Colonic mucosa (tissue), 4 donors: ENCODE measurements around the gene AGTR1. TPM values are rescaled to one million over a fixed set of nuclear protein-coding genes. Genes with fewer than 3 reads are reported as not detected.

ENCODE experiments used
- DNase-seq: peaks from one replicate; pipeline ENCODE4 v3.0.0-alpha.2; 2020
- H3K27ac ChIP-seq: fragments of 200-600 bp; one replicate; pipeline ENCODE4 v1.8.0; 2021
- H3K27me3 ChIP-seq: fragments of 200-600 bp; one replicate; pipeline ENCODE4 v1.8.0; 2021
- H3K36me3 ChIP-seq: fragments of 200-600 bp; one replicate; pipeline ENCODE4 v1.8.0; 2021
- H3K4me1 ChIP-seq: fragments of 200-600 bp; one replicate; pipeline ENCODE4 v1.8.0; 2021; ENCODE audit warnings: mild to moderate bottlenecking
- H3K4me3 ChIP-seq: fragments of 200-600 bp; one replicate; pipeline ENCODE4 v1.8.0; 2021
- H3K9ac ChIP-seq, 2 donors: one replicate each; pipeline ENCODE4 v1.7.0; 2013; ENCODE audit warnings: control low read depth in 2 of 2, low read depth in 2 of 2, low read length in 2 of 2
- H3K9me3 ChIP-seq: fragments of 200-600 bp; one replicate; pipeline ENCODE4 v1.8.0; 2021
- CTCF ChIP-seq: fragments of 200-600 bp; IDR thresholded peaks from one replicate; pipeline ENCODE4 v1.8.0; 2022; ENCODE audit warnings: antibody characterized with exemption, mild to moderate bottlenecking
- intact Hi-C: fragments of 100-400 bp; cut with DNase I; formaldehyde crosslinking; loops from one replicate; pipeline ENCODE4 v1.14.1; 2022
- total RNA-seq, 2 donors: library from RNA; stranded (reverse); fragmentation: NEBNext Ultra II Directional in 1 of 2; extraction: Animal tissue kit (Norgen Biotek cat#: 25700) in 1 of 2; gene quantifications; one replicate each; pipeline ENCODE4 v1.2.1, GENCODE V29; 2021
- donor health status: healthy.
- donor health status: DM: no; HTN: no; CAD: no.
- donor health status: DM: no; HTN: no; CAD: no.

AGTR1 gene
- total RNA-seq, 2 donors from 2014 or later: 0.47 to 2.4 TPM

DNA sequence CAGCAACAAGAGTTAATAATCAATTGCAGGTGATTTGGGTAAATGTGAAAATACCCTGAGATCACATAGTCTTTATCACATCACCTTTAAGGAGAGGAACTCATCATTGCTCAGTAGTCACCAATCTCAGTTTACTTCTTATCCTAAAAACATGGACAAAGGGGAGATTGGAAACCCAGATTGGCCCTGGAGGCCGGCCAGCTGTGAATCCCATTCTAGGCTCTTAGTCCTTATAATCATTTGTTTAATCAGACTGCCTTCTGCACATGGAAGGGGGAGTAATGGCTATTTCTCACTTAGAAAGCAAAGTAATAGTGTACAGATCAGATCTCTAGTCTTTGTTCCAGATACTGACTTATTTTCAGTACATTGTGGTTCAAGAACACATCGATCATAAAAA lies 92.7 kb downstream of the AGTR1 start:
- H3K27ac ChIP-seq: no peak overlapping the region
- H3K9ac ChIP-seq: no peak overlapping the region
- intact Hi-C loops: no loop called here
- H3K4me3 ChIP-seq: no peak overlapping the region
- H3K9me3 ChIP-seq: no peaks in the 10 kb centered on the region
- no peak for TF ChIP-seq CTCF
- DNase-seq: no peak
- no peaks in the 10 kb centered on the region for H3K36me3 ChIP-seq
- H3K4me1 ChIP-seq: no peaks in the 10 kb centered on the region
- no peaks in the 10 kb centered on the region for H3K27me3 ChIP-seq

DNA sequence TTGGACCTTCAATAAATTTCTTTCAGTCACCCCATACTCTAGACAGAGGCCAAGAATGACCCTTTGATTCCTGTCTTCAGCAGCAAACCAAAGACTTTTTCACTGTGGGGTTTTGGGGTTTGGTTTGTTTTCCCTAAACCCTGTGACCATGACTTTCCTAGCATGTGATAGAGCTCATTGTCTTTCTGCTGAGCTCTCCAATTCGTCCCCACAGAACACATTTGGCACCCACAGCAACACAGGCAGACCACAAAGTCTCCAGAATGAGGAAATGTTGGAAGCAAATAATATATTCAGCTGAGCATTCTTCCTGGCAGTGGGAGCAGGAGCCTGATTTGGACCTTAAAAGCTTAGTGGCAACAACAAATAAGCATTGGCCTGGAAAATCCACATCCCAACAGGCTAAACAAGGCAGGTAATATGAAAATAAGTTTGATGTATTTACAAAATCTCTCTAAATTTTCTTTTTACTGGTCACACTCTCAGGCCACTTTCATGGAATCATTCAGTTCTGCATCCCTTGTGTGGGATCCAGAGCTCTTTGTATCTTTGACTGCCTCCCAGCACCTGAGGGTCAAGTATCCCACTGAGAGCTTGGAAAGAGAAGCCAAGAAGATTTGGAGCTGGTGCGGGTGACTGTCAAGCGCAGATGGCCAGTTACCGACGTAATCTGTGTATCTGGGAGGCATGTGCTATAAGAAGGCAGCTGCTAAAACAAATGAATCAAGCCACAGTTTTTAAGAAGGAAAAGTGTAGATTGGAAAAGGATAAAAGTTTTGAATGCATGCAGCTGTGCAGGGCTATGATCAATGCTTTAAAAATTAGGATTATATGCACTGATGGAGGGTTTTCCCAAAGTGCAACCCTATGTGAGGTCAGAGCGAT lies 93.4 kb downstream of the AGTR1 start:
- Histone ChIP-seq H3K9ac (no peak overlapping the region), H3K4me1 (no peaks in the 10 kb centered on the region), H3K4me3 (no peak overlapping the region), H3K27ac (no peak overlapping the region), H3K36me3 (no peaks in the 10 kb centered on the region), H3K9me3 (no peaks in the 10 kb centered on the region), H3K27me3 (no peaks in the 10 kb centered on the region)
- DNase-seq: peak; percentile 22
- TF ChIP-seq CTCF: no peak
- intact Hi-C loops: no loop called here

- H3K36me3 ChIP-seq: no peaks in the 10 kb centered on the region
- H3K27me3 ChIP-seq: no peaks in the 10 kb centered on the region
- no peak overlapping the region for H3K27ac ChIP-seq
- no peaks in the 10 kb centered on the region for H3K9me3 ChIP-seq
- intact Hi-C loops: no loop called here
- TF ChIP-seq CTCF: no peak
- H3K4me1 ChIP-seq: no peaks in the 10 kb centered on the region
- H3K9ac ChIP-seq: no peak overlapping the region
- DNase-seq: no peak
- no peak overlapping the region for H3K4me3 ChIP-seq
These were observed 94.2 kb downstream of the AGTR1 start for GRCh38 chr3:148791920-148792319.

DNA sequence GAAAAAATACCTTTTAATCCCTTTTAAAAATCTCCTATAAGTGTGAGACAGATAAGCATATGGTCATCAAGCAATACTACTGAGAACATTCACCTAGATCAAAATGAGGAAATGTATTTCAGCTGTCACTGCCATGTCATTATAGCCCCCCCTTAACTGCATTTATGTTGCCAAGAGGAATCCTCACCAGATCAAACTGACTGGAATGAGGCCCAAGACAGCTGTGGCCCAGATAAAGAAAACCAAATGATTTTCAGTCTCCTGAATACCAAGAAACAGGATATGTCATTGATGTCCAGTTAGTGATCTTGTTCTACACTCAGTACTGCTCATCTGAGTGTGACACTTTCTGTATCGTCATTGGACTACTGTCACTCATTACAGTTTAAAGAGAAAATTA lies 94.8 kb downstream of the AGTR1 start:
- no peaks in the 10 kb centered on the region for H3K9me3 ChIP-seq
- H3K4me1 ChIP-seq: no peaks in the 10 kb centered on the region
- H3K27me3 ChIP-seq: no peaks in the 10 kb centered on the region
- H3K4me3 ChIP-seq: no peak overlapping the region
- DNase-seq: no peak
- no peak overlapping the region for H3K27ac ChIP-seq
- no peaks in the 10 kb centered on the region for H3K36me3 ChIP-seq
- no peak for TF ChIP-seq CTCF
- no peak overlapping the region for H3K9ac ChIP-seq
- intact Hi-C loops: no loop called here

Other genes starting within 250 kb of the AGTR1 start
- 10 to 100 TPM in 1 of 2 donors, 1 to 10 TPM in 1; 1.1 to 19.0 TPM for gene CPB1, start 129.9 kb downstream of the AGTR1 start, total RNA-seq
- 10 to 100 TPM; 12.3 to 12.6 TPM for gene CPA3, start 167.4 kb downstream of the AGTR1 start, total RNA-seq